Right atrium auricular region (tissue), 2 donors: ENCODE results near the gene IFT122. TPM values are rescaled to one million over a fixed set of nuclear protein-coding genes. Genes with fewer than 3 reads are reported as not detected.

Experiments
- DNase-seq: peaks from one replicate; pipeline ENCODE4 v3.0.0-alpha.2; 2019; ENCODE audit warnings: low spot score
- H3K27ac ChIP-seq, 2 donors: fragments of 200-600 bp; sonication (generic); 1 replicate in 1 of 2; 2 replicates in 1 of 2; pipeline ENCODE4 v1.5.1; 2016 to 2019
- H3K27me3 ChIP-seq, 2 donors: fragments of 200-600 bp; sonication (generic); one replicate each; pipeline versions ENCODE4 v1.5.1 to v1.6.0; 2017 to 2019
- H3K36me3 ChIP-seq: fragments of 200-600 bp; sonication (generic); one replicate; pipeline ENCODE4 v1.5.1; 2016
- H3K4me1 ChIP-seq, 2 donors: fragments of 200-600 bp; sonication (generic); one replicate each; pipeline versions ENCODE4 v1.5.1 to v1.6.0; 2017 to 2019
- H3K4me3 ChIP-seq, 2 donors: fragments of 200-600 bp; sonication (generic); 1 replicate in 1 of 2; 2 replicates in 1 of 2; pipeline ENCODE4 v1.5.1; 2017 to 2019; ENCODE audit warnings: mild to moderate bottlenecking in 1 of 2, moderate library complexity in 1 of 2
- H3K9me3 ChIP-seq, 2 donors: fragments of 200-600 bp; sonication (generic); one replicate each; pipeline ENCODE4 v1.5.1; 2019
- total RNA-seq, 2 donors: library from RNA; depleted of rRNA; stranded (reverse); fragments of >200 nt; gene quantifications; one replicate each; pipeline ENCODE4 v1.1.0, GENCODE V29; 2016
- TF ChIP-seq, protein P1 (sequence below), 2 donors: fragments of 200-600 bp; sonication (generic); IDR thresholded peaks; one replicate each; pipeline ENCODE4 v1.5.1; 2019; ENCODE audit warnings: antibody characterized with exemption in 2 of 2

The IFT122 gene
- total RNA-seq, 2 donors from 2014 or later: 18.5 to 36.9 TPM

- H3K9me3 ChIP-seq: no peaks in the 10 kb centered on the region
- H3K4me3 ChIP-seq: no peak overlapping the region
- H3K4me1 ChIP-seq: no peaks in the 10 kb centered on the region
- H3K27me3 ChIP-seq: no peaks in the 10 kb centered on the region
- peaks cover 31% of the 10 kb centered on the region for H3K36me3 ChIP-seq
- H3K27ac ChIP-seq: no peak overlapping the region
- TF ChIP-seq, protein P1, sequence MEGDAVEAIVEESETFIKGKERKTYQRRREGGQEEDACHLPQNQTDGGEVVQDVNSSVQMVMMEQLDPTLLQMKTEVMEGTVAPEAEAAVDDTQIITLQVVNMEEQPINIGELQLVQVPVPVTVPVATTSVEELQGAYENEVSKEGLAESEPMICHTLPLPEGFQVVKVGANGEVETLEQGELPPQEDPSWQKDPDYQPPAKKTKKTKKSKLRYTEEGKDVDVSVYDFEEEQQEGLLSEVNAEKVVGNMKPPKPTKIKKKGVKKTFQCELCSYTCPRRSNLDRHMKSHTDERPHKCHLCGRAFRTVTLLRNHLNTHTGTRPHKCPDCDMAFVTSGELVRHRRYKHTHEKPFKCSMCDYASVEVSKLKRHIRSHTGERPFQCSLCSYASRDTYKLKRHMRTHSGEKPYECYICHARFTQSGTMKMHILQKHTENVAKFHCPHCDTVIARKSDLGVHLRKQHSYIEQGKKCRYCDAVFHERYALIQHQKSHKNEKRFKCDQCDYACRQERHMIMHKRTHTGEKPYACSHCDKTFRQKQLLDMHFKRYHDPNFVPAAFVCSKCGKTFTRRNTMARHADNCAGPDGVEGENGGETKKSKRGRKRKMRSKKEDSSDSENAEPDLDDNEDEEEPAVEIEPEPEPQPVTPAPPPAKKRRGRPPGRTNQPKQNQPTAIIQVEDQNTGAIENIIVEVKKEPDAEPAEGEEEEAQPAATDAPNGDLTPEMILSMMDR (IDR thresholded peaks at IDR 0.05): no peak
- no peak for DNase-seq
These were observed 79.4 kb downstream of the IFT122 start for GRCh38 chr3:129519449-129519848.

DNA sequence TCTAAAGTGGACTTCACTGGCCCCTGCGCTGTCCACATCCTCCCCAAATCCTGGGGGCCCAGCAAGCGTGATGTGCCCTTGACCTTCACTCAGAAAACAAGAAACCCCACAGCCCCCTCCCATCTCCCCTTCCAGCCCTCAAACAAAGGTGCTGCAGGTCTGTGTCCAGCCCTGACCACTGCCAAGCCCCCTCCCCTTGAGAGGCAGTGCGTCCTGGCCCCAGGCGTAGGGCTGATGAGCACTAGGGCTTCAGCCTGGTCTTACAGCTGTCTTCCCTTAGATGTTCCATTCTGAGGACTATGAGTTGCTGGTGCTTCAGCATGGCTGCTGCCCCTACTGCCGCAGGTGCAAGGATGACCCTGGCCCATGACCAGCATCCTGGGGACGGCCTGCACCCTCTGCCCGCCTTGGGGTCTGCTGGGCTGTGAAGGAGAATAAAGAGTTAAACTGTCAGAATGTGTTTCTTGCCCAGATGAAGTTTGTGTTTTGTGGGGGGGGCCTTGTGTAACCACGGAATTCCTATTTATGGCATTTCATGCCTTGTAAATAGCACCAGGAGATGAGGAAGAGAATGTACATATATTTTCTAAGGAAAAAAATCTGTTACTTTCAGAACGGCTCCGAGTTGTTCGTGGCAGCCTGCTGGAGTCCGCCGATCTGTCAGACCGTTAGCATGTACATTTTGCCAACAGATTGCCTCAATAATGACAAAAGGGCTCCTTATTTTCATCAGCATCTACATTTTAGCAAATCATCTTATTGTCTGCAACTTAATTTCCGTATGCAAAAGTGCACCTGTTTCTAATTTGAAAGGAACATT is 80.1 kb downstream of the IFT122 start:
- H3K36me3 ChIP-seq: peaks cover 24% of the 10 kb centered on the region
- H3K27ac ChIP-seq: no peak overlapping the region
- TF ChIP-seq, protein P1 (IDR thresholded peaks at IDR 0.05): no peak
- H3K4me3 ChIP-seq: no peak overlapping the region
- no peaks in the 10 kb centered on the region for H3K27me3 ChIP-seq
- H3K9me3 ChIP-seq: no peaks in the 10 kb centered on the region
- DNase-seq: no peak
- H3K4me1 ChIP-seq: no peaks in the 10 kb centered on the region

- DNase-seq: no peak
- TF ChIP-seq, protein P1 (IDR thresholded peaks at IDR 0.05): no peak
These were observed 80.9 kb downstream of the IFT122 start for GRCh38 chr3:129520960-129521359.

GRCh38 chr3:129521611-129522010 is 81.6 kb downstream of the IFT122 start:
- DNase-seq: no peak

More at GRCh38 chr3:129520960-129521359, 80.9 kb downstream of the IFT122 start:
- Histone ChIP-seq H3K36me3 (peaks cover 24% of the 10 kb centered on the region), H3K4me3 (no peak overlapping the region), H3K9me3 (no peaks in the 10 kb centered on the region), H3K4me1 (no peaks in the 10 kb centered on the region), H3K27me3 (no peaks in the 10 kb centered on the region), H3K27ac (no peak overlapping the region)

GRCh38 chr3:129522953-129523352 is 82.9 kb downstream of the IFT122 start:
- H3K27me3 ChIP-seq: no peaks in the 10 kb centered on the region
- H3K36me3 ChIP-seq: peaks cover 17% of the 10 kb centered on the region
- no peak for DNase-seq
- H3K4me3 ChIP-seq: no peak overlapping the region
- H3K9me3 ChIP-seq: no peaks in the 10 kb centered on the region
- H3K27ac ChIP-seq: no peak overlapping the region
- TF ChIP-seq, protein P1 (IDR thresholded peaks at IDR 0.05): no peak
- H3K4me1 ChIP-seq: no peaks in the 10 kb centered on the region

More at GRCh38 chr3:129521611-129522010, 81.6 kb downstream of the IFT122 start:
- no peaks in the 10 kb centered on the region for H3K4me1 ChIP-seq
- no peak overlapping the region for H3K27ac ChIP-seq
- no peaks in the 10 kb centered on the region for H3K9me3 ChIP-seq
- peaks cover 24% of the 10 kb centered on the region for H3K36me3 ChIP-seq
- no peaks in the 10 kb centered on the region for H3K27me3 ChIP-seq
- no peak overlapping the region for H3K4me3 ChIP-seq
- TF ChIP-seq, protein P1 (IDR thresholded peaks at IDR 0.05): no peak
